LNCAP (cell line): ENCODE data around the gene BPIFB2.

ENCODE experiments used
- TF ChIP-seq, protein P1 (sequence below): fragments of 450-650 bp; IDR thresholded peaks from 2 replicates; pipeline ENCODE4 v1.5.1; 2017; ENCODE audit warnings: mild to moderate bottlenecking

The BPIFB2 gene

DNA sequence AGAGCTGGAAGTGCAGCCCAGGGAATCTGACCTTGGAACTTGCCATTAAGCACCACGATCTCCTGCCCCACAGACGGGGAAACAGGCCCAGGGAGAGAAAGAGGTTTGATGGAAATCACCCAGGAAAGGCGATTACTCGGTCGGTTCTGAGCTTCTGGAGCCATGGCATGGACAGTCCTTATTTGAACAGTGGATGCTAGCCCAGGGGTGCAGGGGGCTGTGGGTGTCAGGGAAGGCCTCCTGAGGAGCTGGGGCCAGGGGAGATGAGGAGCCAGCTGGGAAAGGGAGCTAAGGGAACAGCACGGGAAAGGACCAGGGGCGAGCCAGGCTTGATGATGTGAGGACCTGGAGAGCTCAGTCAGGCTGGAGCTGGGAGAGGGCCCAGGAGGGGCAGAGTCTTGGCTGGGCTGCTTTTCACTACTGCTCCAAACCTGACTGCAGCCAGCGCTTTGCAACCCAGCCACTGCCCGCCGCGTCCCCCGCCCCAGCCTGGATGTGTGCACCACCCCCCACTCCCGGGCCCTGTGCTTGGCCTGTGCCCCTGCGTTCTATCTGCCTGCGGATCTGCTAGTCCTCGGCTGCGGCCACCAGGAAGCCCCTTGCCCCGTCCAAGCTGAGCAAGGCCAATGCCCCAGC is 21.1 kb upstream of the BPIFB2 start:
- TF ChIP-seq, protein P1, sequence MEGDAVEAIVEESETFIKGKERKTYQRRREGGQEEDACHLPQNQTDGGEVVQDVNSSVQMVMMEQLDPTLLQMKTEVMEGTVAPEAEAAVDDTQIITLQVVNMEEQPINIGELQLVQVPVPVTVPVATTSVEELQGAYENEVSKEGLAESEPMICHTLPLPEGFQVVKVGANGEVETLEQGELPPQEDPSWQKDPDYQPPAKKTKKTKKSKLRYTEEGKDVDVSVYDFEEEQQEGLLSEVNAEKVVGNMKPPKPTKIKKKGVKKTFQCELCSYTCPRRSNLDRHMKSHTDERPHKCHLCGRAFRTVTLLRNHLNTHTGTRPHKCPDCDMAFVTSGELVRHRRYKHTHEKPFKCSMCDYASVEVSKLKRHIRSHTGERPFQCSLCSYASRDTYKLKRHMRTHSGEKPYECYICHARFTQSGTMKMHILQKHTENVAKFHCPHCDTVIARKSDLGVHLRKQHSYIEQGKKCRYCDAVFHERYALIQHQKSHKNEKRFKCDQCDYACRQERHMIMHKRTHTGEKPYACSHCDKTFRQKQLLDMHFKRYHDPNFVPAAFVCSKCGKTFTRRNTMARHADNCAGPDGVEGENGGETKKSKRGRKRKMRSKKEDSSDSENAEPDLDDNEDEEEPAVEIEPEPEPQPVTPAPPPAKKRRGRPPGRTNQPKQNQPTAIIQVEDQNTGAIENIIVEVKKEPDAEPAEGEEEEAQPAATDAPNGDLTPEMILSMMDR, result no peak

DNA sequence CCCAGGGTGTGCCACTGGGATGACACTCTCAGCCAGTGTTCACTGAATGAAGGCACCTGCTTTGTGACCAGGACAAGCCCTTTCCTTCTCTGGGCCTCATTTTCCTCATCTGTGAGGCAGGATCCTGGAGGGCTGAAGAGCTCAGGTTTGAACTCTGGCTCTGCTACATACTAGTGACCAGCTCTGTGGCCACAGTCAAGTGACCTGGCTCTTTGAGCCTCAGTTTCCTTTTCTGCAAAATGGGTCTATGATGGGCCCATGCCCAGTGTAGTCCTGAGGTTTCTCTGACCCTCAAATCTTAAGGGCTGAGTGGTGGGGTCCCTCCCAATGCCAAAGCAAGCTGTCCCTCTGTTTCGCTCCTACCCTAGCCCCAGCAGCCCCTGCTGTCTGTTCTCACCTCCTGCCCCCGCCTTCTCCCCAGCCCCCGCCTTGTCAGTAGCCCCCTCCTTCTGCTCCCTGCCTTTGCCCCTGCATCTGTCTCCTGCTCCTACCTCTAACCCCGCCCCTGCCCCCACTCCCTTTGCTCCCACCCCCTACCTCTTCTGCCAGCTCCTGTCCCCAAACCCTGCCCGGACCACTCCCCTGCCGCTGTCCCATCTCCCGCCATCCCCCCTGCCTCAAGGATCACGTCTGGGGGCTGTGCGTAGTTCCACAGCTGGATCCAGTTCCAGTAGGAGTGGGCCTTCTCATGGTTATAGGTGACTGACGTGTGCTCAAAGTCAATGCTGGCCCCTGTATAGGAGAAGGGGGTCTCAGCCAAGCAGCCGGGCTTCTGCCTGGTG is 20.3 kb upstream of the BPIFB2 start:
- TF ChIP-seq, protein P1, result no peak

DNA sequence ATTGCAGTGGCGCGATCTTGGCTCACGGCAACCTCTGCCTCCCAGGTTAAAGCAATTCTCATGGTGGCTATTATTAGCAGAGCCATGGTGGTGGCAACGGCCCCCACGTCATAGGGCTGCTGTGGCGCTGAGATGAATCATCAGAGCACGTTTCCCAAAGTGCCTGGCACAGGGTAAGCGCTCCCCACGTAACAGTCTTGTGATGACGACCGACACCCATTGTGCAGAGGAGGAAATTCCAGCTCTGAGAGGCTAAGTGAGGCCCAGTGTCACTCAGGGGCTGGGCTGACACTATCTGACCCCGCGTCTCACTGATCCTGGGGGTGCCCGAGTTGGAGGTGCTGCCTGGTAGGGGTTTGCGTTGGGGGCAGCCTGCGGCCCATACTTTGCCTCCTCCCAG is 19.5 kb upstream of the BPIFB2 start:
- TF ChIP-seq, protein P1, result no peak

DNA sequence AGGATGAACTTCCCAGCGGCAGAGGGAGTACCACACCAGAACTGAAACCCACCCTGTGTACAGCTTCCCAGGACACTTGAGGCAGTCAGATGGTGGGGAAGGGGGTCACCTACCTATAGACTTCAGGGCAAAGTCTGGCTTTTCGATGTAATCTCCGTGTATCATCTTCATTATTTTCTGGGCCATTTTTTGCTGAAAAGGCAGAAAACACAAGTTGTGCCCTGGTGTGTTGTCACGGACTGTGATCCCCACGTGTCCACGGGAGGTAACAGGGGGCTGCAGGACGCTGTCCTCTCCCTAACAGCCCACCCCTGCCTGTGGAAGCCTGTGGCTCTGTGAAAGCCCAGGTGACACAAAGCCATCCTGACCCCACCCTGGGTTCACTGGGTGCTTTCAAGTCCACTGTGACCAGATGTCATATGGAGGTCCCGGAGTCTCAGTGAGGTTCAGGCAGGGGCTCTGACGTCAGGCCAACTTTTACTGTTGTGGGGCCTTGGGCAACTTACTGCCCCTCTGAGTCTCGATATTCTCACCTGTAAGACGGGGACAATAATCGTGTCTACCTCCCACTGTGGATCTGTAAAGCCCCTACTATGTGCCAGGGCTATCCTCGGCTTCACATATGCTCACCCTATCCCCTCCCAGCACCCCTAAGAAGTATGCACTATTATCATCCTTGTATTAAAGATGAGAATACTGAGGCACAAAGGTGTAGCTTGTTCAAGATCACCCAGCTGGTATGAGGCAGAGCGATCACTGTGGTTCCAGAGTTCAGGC is 17.8 kb upstream of the BPIFB2 start:
- TF ChIP-seq, protein P1, result no peak

DNA sequence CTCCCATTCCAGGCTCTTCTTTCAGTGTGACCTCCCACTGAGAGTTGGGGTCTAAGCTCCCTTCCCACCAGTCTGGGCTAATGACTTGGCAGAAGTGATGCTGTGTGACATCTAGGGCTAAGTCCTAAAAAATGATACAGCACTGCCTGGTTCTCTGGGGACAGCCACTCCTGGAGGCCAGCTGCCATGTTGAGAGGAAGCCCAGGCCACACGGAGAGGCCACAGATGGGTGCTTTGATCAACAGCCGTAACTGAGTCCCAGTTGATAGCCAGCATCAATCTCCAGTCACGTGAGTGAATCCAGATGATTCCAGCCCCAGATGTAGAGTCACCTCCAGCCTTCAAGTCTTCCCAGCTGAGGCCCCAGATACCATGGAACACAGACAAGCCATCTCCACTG is 17.1 kb upstream of the BPIFB2 start:
- TF ChIP-seq, protein P1, result no peak

DNA sequence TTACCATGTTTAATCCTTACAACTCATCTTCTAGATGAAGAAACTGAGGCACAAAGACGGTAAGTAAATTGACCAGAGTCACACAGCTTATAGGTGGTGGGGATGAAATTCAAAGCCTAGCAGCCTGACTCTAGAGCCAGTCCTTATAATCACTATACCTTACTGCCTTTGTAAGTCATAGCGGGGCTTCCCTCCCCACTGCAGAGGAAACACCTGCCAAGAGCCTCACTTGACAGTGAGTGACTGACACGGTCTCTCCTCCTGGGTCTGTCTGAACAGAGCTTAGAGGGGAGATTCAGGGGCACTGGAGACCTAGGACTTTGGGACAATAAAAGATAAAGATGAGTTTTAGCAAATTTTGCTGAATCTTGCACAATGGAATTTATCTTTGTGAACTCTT is 16.1 kb upstream of the BPIFB2 start:
- TF ChIP-seq, protein P1, result no peak

DNA sequence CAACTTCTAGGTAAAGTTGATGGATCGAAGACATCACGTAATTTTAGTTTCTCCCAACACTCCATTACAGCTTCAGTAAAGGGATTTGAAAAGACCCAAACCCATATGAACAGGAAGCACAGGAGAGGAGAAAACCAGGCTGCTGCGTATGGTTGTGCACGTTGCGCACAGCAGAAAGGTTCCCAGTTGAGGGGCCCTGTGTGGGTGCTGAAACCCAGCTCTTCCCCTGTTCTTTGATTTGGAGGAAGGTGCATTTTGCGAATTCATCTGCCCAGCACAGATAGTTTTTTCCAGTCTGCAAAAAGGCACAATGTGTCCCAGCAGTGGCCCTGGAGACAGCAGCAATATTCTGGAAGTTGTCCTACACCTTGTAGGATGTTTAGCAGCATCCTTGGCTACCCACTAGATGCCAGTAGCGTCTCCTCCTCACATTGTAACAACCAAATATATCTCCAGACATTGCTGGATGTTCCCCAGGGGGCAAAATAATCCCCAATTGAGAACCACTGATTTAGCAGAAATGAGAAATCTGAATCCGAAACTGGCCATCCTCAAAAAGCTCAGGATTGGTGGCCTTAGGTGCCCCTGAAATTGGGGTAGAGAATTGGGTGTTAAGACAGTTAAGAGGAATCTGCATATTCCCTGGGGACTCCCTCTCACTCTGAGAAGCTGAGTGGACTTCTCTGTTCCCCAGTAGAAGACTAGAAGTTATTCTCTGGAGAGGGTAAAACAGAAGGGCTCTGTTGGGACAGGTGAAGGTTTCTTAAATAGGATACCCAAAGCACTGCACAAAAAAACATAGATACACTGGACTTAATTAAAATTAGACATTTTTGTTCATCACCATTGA is 15.5 kb upstream of the BPIFB2 start:
- TF ChIP-seq, protein P1, result no peak
